ENCODE results near the gene RANBP9. TPM values are rescaled to one million over a fixed set of nuclear protein-coding genes. Genes with fewer than 3 reads are reported as not detected.

The RANBP9 gene
- total RNA-seq, 1 experiment from 2014 or later: 73.8 TPM

- Histone ChIP-seq H3K36me3 (ENCODE audit: low read depth) (peaks cover 6% of the 10 kb centered on the region; the same call in 1 of the 2 replicates), H4K20me1 (ENCODE audit: insufficient read depth) (peaks cover 11% of the 10 kb centered on the region), H3K27me3 (ENCODE audit: insufficient read depth, low read depth) (no peaks in the 10 kb centered on the region), H3F3A (ENCODE audit: insufficient read depth, low read depth) (peaks cover 41% of the 10 kb centered on the region), H3K4me1 (replicated peaks; ENCODE audit: insufficient read depth) (peaks cover 37% of the 10 kb centered on the region), H3K9me3 (ENCODE audit: insufficient read depth, low read depth) (peaks cover 8% of the 10 kb centered on the region; the same call in 1 of the 2 replicates), H3K9me2 (ENCODE audit: insufficient read depth) (peaks cover under 1% of the 10 kb centered on the region; the same call in 1 of the 2 replicates), H3K4me3 (peak overlapping the region; percentile 4; the same call in 1 of the 2 replicates), H2AFZ (no peak overlapping the region), H3K79me2 (ENCODE audit: low read depth) (peaks cover 100% of the 10 kb centered on the region), H3K27ac (peak overlapping the region; percentile 68), H3K4me2 (peak overlapping the region; percentile 21)
- TF ChIP-seq CTCF (conservative IDR thresholded peaks at IDR 0.05) (no peak), EZH2 (IDR thresholded peaks at IDR 0.05; ENCODE audit: low read depth) (no peak)
- intact Hi-C loops (cut with micrococcal nuclease; ENCODE audit: unreplicated experiment): no loop called here
- no TSS peak for BruUV-seq (replicated peaks)
- POLR2A ChIA-PET (ENCODE audit: unreplicated experiment): no interaction called here
- CTCF ChIA-PET: no interaction called here
- DNase-seq: no peak
These were observed 43.2 kb downstream of the RANBP9 start for GRCh38 chr6:13668291-13668928.

DNA sequence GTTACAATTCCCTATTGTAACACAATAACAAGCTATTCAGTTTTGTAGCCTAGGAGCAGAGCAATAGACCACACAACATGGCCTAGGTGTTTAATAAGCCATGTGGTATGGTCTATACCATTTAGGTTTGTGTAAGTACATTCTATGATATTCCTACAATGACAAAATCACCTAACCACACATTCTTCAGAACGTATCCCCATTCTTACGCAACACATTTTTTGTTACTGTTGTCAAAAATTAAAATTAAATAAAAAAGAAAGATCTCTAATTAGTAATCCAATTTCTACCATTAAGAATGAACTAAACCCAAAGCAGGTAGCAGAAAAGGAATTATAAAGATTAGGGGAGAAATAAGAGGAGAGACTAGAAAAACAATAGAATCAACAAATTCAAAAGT, 44.0 kb downstream of the RANBP9 start:
- no peak for DNase-seq
- peaks cover 4% of the 10 kb centered on the region; the same call in 1 of the 2 replicates for H3K36me3 ChIP-seq (ENCODE audit: low read depth)
- no peaks in the 10 kb centered on the region for H3K27me3 ChIP-seq (ENCODE audit: insufficient read depth, low read depth)
- POLR2A ChIA-PET (ENCODE audit: unreplicated experiment): no interaction called here
- peak overlapping the region; percentile 68 for H3K27ac ChIP-seq
- intact Hi-C loops (cut with micrococcal nuclease; ENCODE audit: unreplicated experiment): no loop called here
- CTCF ChIA-PET: no interaction called here
- peaks cover 8% of the 10 kb centered on the region; the same call in 1 of the 2 replicates for H3K9me3 ChIP-seq (ENCODE audit: insufficient read depth, low read depth)
- no peaks in the 10 kb centered on the region; the same call in 1 of the 2 replicates for H3K9me2 ChIP-seq (ENCODE audit: insufficient read depth)
- peaks cover 39% of the 10 kb centered on the region for H3K4me1 ChIP-seq (replicated peaks; ENCODE audit: insufficient read depth)
- no peak for TF ChIP-seq CTCF (conservative IDR thresholded peaks at IDR 0.05)
- no peak for TF ChIP-seq EZH2 (IDR thresholded peaks at IDR 0.05; ENCODE audit: low read depth)
- H3K4me2 ChIP-seq: no peak overlapping the region
- H4K20me1 ChIP-seq (ENCODE audit: insufficient read depth): peaks cover 11% of the 10 kb centered on the region
- no peak overlapping the region for H3K4me3 ChIP-seq
- no TSS peak for BruUV-seq (replicated peaks)
- peaks cover 100% of the 10 kb centered on the region for H3K79me2 ChIP-seq (ENCODE audit: low read depth)
- H3F3A ChIP-seq (ENCODE audit: insufficient read depth, low read depth): peaks cover 33% of the 10 kb centered on the region
- no peak overlapping the region for H2AFZ ChIP-seq

DNA sequence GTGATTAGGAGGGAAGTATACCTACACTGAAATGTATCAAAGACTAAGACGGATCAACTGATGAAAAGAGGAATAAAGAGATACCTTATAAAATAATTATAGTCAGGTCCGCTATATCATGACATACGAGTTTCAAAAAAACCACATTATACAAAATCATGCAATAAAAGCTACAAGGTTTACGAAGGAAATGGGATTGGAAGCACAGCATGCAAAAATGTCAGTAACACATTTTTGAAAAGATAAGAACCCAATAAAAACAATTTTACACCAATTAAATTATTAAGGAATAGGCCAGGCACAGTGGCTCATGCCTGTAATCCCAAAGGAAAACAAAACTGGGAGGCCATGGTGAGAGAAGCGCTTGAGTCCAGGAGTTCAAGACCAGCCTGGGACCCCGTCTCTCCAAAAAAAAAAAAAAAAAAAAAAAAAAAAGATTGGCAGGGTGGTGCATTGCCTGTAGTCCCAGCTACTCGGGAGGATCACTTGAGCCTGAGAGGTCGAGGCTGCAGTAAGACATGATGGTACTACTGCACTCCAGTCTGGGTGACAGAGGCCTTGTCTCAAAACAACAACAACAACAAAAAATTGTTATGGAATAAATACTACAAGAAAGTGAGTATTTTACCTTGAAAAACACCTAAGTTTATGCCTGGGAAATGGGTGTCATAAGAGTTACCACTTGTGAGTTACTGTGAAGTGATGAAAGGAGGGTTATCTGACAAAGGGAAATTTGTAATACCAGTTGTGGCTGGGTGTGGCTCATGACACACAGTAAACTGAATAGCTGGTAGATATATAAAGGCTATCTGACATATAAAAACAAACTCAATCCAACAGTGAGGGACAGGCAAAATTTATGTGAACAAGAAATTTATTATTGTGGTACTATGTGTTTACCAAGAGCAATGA, 45.2 kb downstream of the RANBP9 start:
- TF ChIP-seq EZH2 (IDR thresholded peaks at IDR 0.05; ENCODE audit: low read depth): no peak
- Histone ChIP-seq H3K4me2 (no peak overlapping the region), H3K9me2 (ENCODE audit: insufficient read depth) (no peaks in the 10 kb centered on the region; the same call in 1 of the 2 replicates), H3K27me3 (ENCODE audit: insufficient read depth, low read depth) (no peaks in the 10 kb centered on the region), H2AFZ (no peak overlapping the region), H3K4me3 (no peak overlapping the region), H3K27ac (peak overlapping the region; percentile 7; the same call in 1 of the 2 replicates), H4K20me1 (ENCODE audit: insufficient read depth) (peaks cover 18% of the 10 kb centered on the region), H3F3A (ENCODE audit: insufficient read depth, low read depth) (peaks cover 30% of the 10 kb centered on the region), H3K4me1 (replicated peaks; ENCODE audit: insufficient read depth) (peaks cover 44% of the 10 kb centered on the region), H3K36me3 (ENCODE audit: low read depth) (peaks cover 8% of the 10 kb centered on the region; the same call in 1 of the 2 replicates), H3K9me3 (ENCODE audit: insufficient read depth, low read depth) (peaks cover 14% of the 10 kb centered on the region; the same call in 1 of the 2 replicates), H3K79me2 (ENCODE audit: low read depth) (peaks cover 100% of the 10 kb centered on the region)
- ChIA-PET CTCF (no interaction called here), POLR2A (ENCODE audit: unreplicated experiment) (no interaction called here)
- no TSS peak for BruUV-seq (replicated peaks)
- intact Hi-C loops (cut with micrococcal nuclease; ENCODE audit: unreplicated experiment): no loop called here
- no peak for DNase-seq
